IMR-90 (cell line): ENCODE measurements around the gene OPA3. TPM values are rescaled to one million over a fixed set of nuclear protein-coding genes. Genes with fewer than 3 reads are reported as not detected.
A peak's percentile ranks its signal among the peaks of the same experiment; 100 is the strongest.

Experiments used
- ATAC-seq: fragments of 200-7000 bp; cut with Tn5 transposase; 2 replicates; pipeline ENCODE4 v1.9.1; 2020; ENCODE audit warnings: low read depth, mild to moderate bottlenecking, moderate library complexity
- BruUV-seq: library from RNA; stranded (reverse); fragments of 400-500 nt; replicated peaks from 2 replicates; lab custom pipeline; 2021; lab: Mats Ljungman, UMichigan
- CTCF ChIA-PET: fragments of 300-600 bp; formaldehyde crosslinking; extraction: SDS; loops from one replicate; lab custom pipeline; 2021; ENCODE audit warnings: antibody characterized with exemption; lab: Yijun Ruan, JAX
- POLR2A ChIA-PET: fragments of 300-600 bp; sonication (Branson Sonifier 250); formaldehyde crosslinking; loops from one replicate; lab custom pipeline; 2022; ENCODE audit warnings: antibody characterized with exemption; ENCODE audit not compliant: unreplicated experiment; lab: Charles Lee
- DNase-seq: peaks from one replicate; pipeline ENCODE4 v3.0.0; 2013
- H2AFZ ChIP-seq: replicated peaks from 2 replicates; pipeline ENCODE3; 2013; ENCODE audit warnings: low read length, mild to moderate bottlenecking; ENCODE audit not compliant: poor library complexity
- H2AK5ac ChIP-seq: 2 replicates; pipeline ENCODE4 v1.6.1; 2013; ENCODE audit warnings: low read depth, low read length, inconsistent platforms
- H2AK9ac ChIP-seq: replicated peaks from 2 replicates; pipeline ENCODE3; 2013; ENCODE audit warnings: mild to moderate bottlenecking, low read depth, low read length, moderate library complexity; ENCODE audit not compliant: poor library complexity
- H2BK120ac ChIP-seq: 2 replicates; pipeline ENCODE4 v1.6.1; 2013; ENCODE audit warnings: low read depth, low read length, inconsistent platforms
- H2BK15ac ChIP-seq: 3 replicates; pipeline ENCODE4 v1.6.1; 2013; ENCODE audit warnings: low read depth, low read length, inconsistent platforms
- H2BK20ac ChIP-seq: 2 replicates; pipeline ENCODE4 v1.6.1; 2013; ENCODE audit warnings: low read depth, mild to moderate bottlenecking, inconsistent platforms, low read length, moderate library complexity
- H2BK5ac ChIP-seq: 2 replicates; pipeline ENCODE4 v1.6.1; 2013; ENCODE audit warnings: mild to moderate bottlenecking, low read depth, low read length, inconsistent platforms; ENCODE audit not compliant: poor library complexity, severe bottlenecking
- H3K14ac ChIP-seq: replicated peaks from 2 replicates; pipeline ENCODE4 v1.6.1; 2013; ENCODE audit warnings: low read depth, low read length, inconsistent platforms
- H3K18ac ChIP-seq: 2 replicates; pipeline ENCODE4 v1.6.1; 2013; ENCODE audit warnings: low read depth, low read length, control low read depth
- H3K23ac ChIP-seq: 2 replicates; pipeline ENCODE4 v1.6.1; 2013; ENCODE audit warnings: low read depth, low read length, inconsistent platforms
- H3K27ac ChIP-seq: 2 replicates; pipeline ENCODE4 v1.5.1; 2013; ENCODE audit warnings: mild to moderate bottlenecking, control low read depth, low read length; ENCODE audit not compliant: insufficient read depth
- H3K27me3 ChIP-seq: 2 replicates; pipeline ENCODE4 v1.6.1; 2013; ENCODE audit warnings: low read length; ENCODE audit not compliant: control insufficient read depth, insufficient read depth
- H3K36me3 ChIP-seq: 2 replicates; pipeline ENCODE4 v1.6.1; 2013; ENCODE audit warnings: low read length, mixed read lengths; ENCODE audit not compliant: control insufficient read depth, insufficient read depth
- H3K4ac ChIP-seq: 2 replicates; pipeline ENCODE4 v1.6.1; 2013; ENCODE audit warnings: low read depth, low read length, inconsistent platforms
- H3K4me1 ChIP-seq: 2 replicates; pipeline ENCODE4 v1.6.1; 2013; ENCODE audit warnings: low read length, mixed read lengths; ENCODE audit not compliant: control insufficient read depth, insufficient read depth
- H3K4me2 ChIP-seq: 2 replicates; pipeline ENCODE4 v1.6.1; 2013; ENCODE audit warnings: low read depth, mild to moderate bottlenecking, control low read depth, low read length, moderate library complexity
- H3K4me3 ChIP-seq: 2 replicates; pipeline ENCODE4 v1.5.1; 2013; ENCODE audit warnings: low read depth, mild to moderate bottlenecking, control low read depth, low read length, moderate library complexity; ENCODE audit not compliant: insufficient read depth
- H3K56ac ChIP-seq: 2 replicates; pipeline ENCODE4 v1.6.1; 2013; ENCODE audit warnings: low read length, inconsistent platforms; ENCODE audit not compliant: insufficient read depth; ENCODE audit errors: extremely low read depth
- H3K79me1 ChIP-seq, 2 experiments: 2 replicates each; pipeline ENCODE4 v1.6.1; 2013; ENCODE audit warnings: low read length in 2 of 2, inconsistent platforms in 1 of 2, low read depth in 1 of 2
- H3K9ac ChIP-seq: 2 replicates; pipeline ENCODE4 v1.6.1; 2013; ENCODE audit warnings: low read depth, low read length, control low read depth
- H3K9me1 ChIP-seq: 2 replicates; pipeline ENCODE4 v1.6.1; 2013; ENCODE audit warnings: low read length, inconsistent platforms; ENCODE audit not compliant: insufficient read depth
- H3K9me3 ChIP-seq: 2 replicates; pipeline ENCODE4 v1.6.1; 2013; ENCODE audit warnings: low read length; ENCODE audit not compliant: control insufficient read depth, insufficient read depth
- H4K20me1 ChIP-seq: 2 replicates; pipeline ENCODE4 v1.6.1; 2013; ENCODE audit warnings: low read length, inconsistent platforms; ENCODE audit not compliant: insufficient read depth
- H4K5ac ChIP-seq: 2 replicates; pipeline ENCODE4 v1.6.1; 2013; ENCODE audit warnings: mild to moderate bottlenecking, low read depth, low read length, control low read depth
- H4K8ac ChIP-seq, 2 experiments: 2 replicates each; pipeline ENCODE4 v1.6.1; 2013; ENCODE audit warnings: low read depth in 2 of 2, low read length in 2 of 2, control low read depth in 1 of 2, inconsistent platforms in 1 of 2
- H4K91ac ChIP-seq: 2 replicates; pipeline ENCODE4 v1.6.1; 2013; ENCODE audit warnings: low read depth, low read length, inconsistent platforms; ENCODE audit not compliant: insufficient read depth
- FOS ChIP-seq: fragments of 150-350 bp; IDR thresholded peaks from 2 replicates; pipeline ENCODE4 v1.6.1; 2016; ENCODE audit warnings: low read depth, low read length
- RAD21 ChIP-seq: IDR thresholded peaks from 2 replicates; pipeline ENCODE4 v1.6.1; 2012; ENCODE audit warnings: low read length, improper control_type of control experiment
- RFX5 ChIP-seq: IDR thresholded peaks from 2 replicates; pipeline ENCODE4 v1.8.0; 2012; ENCODE audit warnings: low read depth, mild to moderate bottlenecking, low read length, moderate library complexity
- WGBS, 2 experiments: methylation state at CpG; one replicate each; pipeline versions ENCODE4 v1.1.5 to v1.1.7; 2013; ENCODE audit warnings: missing lambda C conversion rate in 2 of 2; ENCODE audit not compliant: insufficient read length in 1 of 2; ENCODE audit errors: extremely low coverage in 2 of 2; 5-methylcytosine and 5-hydroxymethylcytosine counted together
- dilution Hi-C: fragments of 300-500 bp; cut with HindIII; formaldehyde crosslinking; loops from one replicate; pipeline ENCODE4 v1.14.3; 2018; ENCODE audit warnings: low sequenced_read_pairs; ENCODE audit not compliant: unreplicated experiment
- in situ Hi-C: fragments of 300-500 bp; cut with MboI; formaldehyde crosslinking; loops from 3 replicates; pipeline ENCODE4 v1.14.3; 2019; ENCODE audit warnings: low sequenced_read_pairs, inconsistent platforms, mixed read lengths
- intact Hi-C: fragments of 100-400 bp; cut with micrococcal nuclease; formaldehyde crosslinking; loops from 2 replicates; pipeline ENCODE4 v1.10.0; 2022
- polyA plus RNA-seq, 3 experiments: library from polyadenylated mRNA; depleted of rRNA; stranded (reverse); fragments of >200 nt; gene quantifications; 2 replicates each; pipeline ENCODE4 v1.2.3, GENCODE V29; 2012; ENCODE audit warnings: low replicate concordance in 1 of 3
- total RNA-seq: library from RNA; depleted of rRNA; stranded (reverse); fragments of >200 nt; gene quantifications from 2 replicates; pipeline ENCODE4 v1.2.3, GENCODE V29; 2012; rRNA removed
- TF ChIP-seq, protein P1 (sequence below): fragments of 150-350 bp; IDR thresholded peaks from 2 replicates; pipeline ENCODE4 v1.6.1; 2017; ENCODE audit warnings: mild to moderate bottlenecking, antibody characterized with exemption, low read length, low read depth

OPA3 gene
- total and polyA plus RNA-seq, 2 of the 4 experiments (the other 2 are of a cell fraction), result 5.2 to 9.6 TPM

DNA sequence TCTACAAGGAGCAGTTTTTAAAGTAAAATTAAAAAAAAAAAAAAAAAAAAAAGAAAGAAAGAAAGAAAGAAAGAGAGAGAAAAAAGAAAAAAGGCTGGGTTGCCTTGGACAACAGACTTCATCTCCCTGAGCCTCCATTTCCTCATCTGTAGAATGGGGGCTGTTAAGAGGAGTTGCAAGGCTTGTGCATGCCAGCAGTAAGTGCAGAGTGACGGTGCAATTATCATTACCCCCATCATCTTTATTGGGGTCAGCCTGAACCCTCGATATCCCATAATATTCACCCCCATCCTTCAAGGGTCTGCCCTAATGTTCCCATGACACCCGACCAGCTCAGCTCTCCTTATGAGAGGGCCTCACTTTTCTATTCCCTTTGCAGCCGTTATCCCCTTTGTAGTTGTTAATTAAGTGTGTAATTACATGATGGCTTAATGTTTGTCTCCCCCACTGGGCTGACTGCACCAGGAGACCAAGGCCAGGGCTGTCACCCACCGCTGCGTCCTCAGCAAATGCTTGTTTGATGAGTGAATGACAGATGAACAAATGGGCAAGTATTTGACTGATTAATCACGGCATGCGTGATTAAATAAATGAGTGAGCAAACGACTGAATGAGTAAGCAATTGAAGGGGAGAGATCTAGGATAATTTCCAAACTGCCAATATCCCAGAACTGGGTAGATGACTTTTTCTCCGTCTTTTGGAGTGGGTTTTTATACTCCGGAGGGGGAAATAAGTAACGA, 106.7 kb downstream of the OPA3 start:
- H2BK20ac ChIP-seq, result peak overlapping the region; percentile 30; the same call in 1 of the 2 replicates
- BruUV-seq, result no TSS peak

More for the DNA sequence above, 106.7 kb downstream of the OPA3 start:
- no peaks in the 10 kb centered on the region for H3K9me1 ChIP-seq
- H2AFZ ChIP-seq, result peak overlapping the region; percentile 82
- H3K14ac ChIP-seq, result peak overlapping the region; percentile 47
- no peaks in the 10 kb centered on the region; the same call in 1 of the 2 replicates for H4K20me1 ChIP-seq
- H3K27me3 ChIP-seq, result no peaks in the 10 kb centered on the region
- TF ChIP-seq FOS, result peak; percentile 60; the same call in 1 of the 2 replicates
- TF ChIP-seq RFX5, result no peak
- TF ChIP-seq, protein P1, sequence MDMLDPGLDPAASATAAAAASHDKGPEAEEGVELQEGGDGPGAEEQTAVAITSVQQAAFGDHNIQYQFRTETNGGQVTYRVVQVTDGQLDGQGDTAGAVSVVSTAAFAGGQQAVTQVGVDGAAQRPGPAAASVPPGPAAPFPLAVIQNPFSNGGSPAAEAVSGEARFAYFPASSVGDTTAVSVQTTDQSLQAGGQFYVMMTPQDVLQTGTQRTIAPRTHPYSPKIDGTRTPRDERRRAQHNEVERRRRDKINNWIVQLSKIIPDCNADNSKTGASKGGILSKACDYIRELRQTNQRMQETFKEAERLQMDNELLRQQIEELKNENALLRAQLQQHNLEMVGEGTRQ, result no peak
- no peak for TF ChIP-seq RAD21
- peak overlapping the region; percentile 0; the same call in 1 of the 3 replicates for H2BK15ac ChIP-seq
- H3K23ac ChIP-seq, result peak overlapping the region; percentile 47
- H3K9me3 ChIP-seq, result no peaks in the 10 kb centered on the region
- peak overlapping the region; percentile 49; the same call in 1 of the 2 replicates for H3K4me3 ChIP-seq
- peaks cover 6% of the 10 kb centered on the region for H3K4me1 ChIP-seq
- no peak overlapping the region for H3K18ac ChIP-seq
- H4K5ac ChIP-seq, result no peak overlapping the region
- H3K9ac ChIP-seq, result peak overlapping the region; percentile 12; the same call in 1 of the 2 replicates
- H2BK120ac ChIP-seq, result peak overlapping the region; percentile 25
- H3K79me1 ChIP-seq, result peaks cover 0 to 21% of the 10 kb centered on the region in 2 experiments; a peak in 3 of 4 replicates
- 0% methylated on average over 4 of the region's 12 CpGs; no CpG with 5 or more reads in 1 of the 2 experiments for WGBS, 2 experiments
- intact Hi-C loops, result loop anchor here (1.0 kb wide), 3 partner anchors 35 to 51 kb away; no protein-coding TSS in a partner anchor
- peak overlapping the region; percentile 71 for H3K4ac ChIP-seq
- H4K8ac ChIP-seq, result peak overlapping the region; percentile 17 to 37; a peak in 3 of 4 replicates
- ATAC-seq (peak; percentile 3; the same call in 1 of the 2 replicates), DNase-seq (no peak)
- dilution Hi-C loops, result no loop called here
- in situ Hi-C loops, result loop anchor here (5.0 kb wide), 1 partner anchor 36 kb away; no protein-coding TSS in a partner anchor
- H2AK9ac ChIP-seq, result no peak overlapping the region
- peak overlapping the region; percentile 85; the same call in 1 of the 2 replicates for H3K56ac ChIP-seq
- H4K91ac ChIP-seq, result no peak overlapping the region
- POLR2A ChIA-PET, result no interaction called here
- no peaks in the 10 kb centered on the region for H3K36me3 ChIP-seq
- H2AK5ac ChIP-seq, result peak overlapping the region; percentile 30; the same call in 1 of the 2 replicates
- H3K4me2 ChIP-seq, result peak overlapping the region; percentile 77
- H3K27ac ChIP-seq, result no peak overlapping the region; the same call in 1 of the 2 replicates
- CTCF ChIA-PET, result interaction anchor here (0.8 to 2.4 kb wide), 14 partner anchors 8 to 277 kb away, joined by 3 to 87 read pairs (median 4); no protein-coding TSS in a partner anchor
- H2BK5ac ChIP-seq, result peak overlapping the region; percentile 97

Other genes starting within 250 kb of the OPA3 start
- gene KLC3, start 244.1 kb downstream of the OPA3 start, total RNA-seq, result under 0.01 and 0.18 TPM in 2 replicates
- gene KLC3, start 244.1 kb downstream of the OPA3 start, polyA plus RNA-seq (2012; rRNA removed), result 0.09 and 0.14 TPM in 2 replicates
- 26.7 and 30.6 TPM in 2 replicates for gene ERCC2, start 214.2 kb downstream of the OPA3 start, total RNA-seq
- gene ERCC2, start 214.2 kb downstream of the OPA3 start, polyA plus RNA-seq (2012; rRNA removed), result 66.5 and 75.6 TPM in 2 replicates
- gene PPP1R13L, start 179.7 kb downstream of the OPA3 start, total RNA-seq, result 0.56 and 3.0 TPM in 2 replicates
- 11.6 and 13.3 TPM in 2 replicates for gene PPP1R13L, start 179.7 kb downstream of the OPA3 start, polyA plus RNA-seq (2012; rRNA removed)
- 10.3 and 12.5 TPM in 2 replicates for gene POLR1G, start 178.2 kb downstream of the OPA3 start, total RNA-seq
- gene POLR1G, start 178.2 kb downstream of the OPA3 start, polyA plus RNA-seq (2012; rRNA removed), result 8.0 and 8.8 TPM in 2 replicates
- 76.9 and 84.2 TPM in 2 replicates for gene ERCC1, start 160.9 kb downstream of the OPA3 start, total RNA-seq
- 132 and 153 TPM in 2 replicates for gene ERCC1, start 160.9 kb downstream of the OPA3 start, polyA plus RNA-seq (2012; rRNA removed)
- gene FOSB, start 116.8 kb downstream of the OPA3 start, total RNA-seq, result 11.1 and 31.9 TPM in 2 replicates
- 15.6 and 60.1 TPM in 2 replicates for gene FOSB, start 116.8 kb downstream of the OPA3 start, polyA plus RNA-seq (2012; rRNA removed)
- gene RTN2, start 87.8 kb downstream of the OPA3 start, total RNA-seq, result 5.3 and 5.7 TPM in 2 replicates
- 17.4 and 19.4 TPM in 2 replicates for gene RTN2, start 87.8 kb downstream of the OPA3 start, polyA plus RNA-seq (2012; rRNA removed)
- gene PPM1N, start 86.4 kb downstream of the OPA3 start, total RNA-seq, result 0.56 and 0.90 TPM in 2 replicates
- 1.6 TPM in 2 replicates for gene PPM1N, start 86.4 kb downstream of the OPA3 start, polyA plus RNA-seq (2012; rRNA removed)
- gene VASP, start 77.3 kb downstream of the OPA3 start, total RNA-seq, result 61.1 and 66.9 TPM in 2 replicates
- gene VASP, start 77.3 kb downstream of the OPA3 start, polyA plus RNA-seq (2012; rRNA removed), result 88.8 and 126 TPM in 2 replicates
- not detected in 2 replicates for gene GPR4, start 17.4 kb upstream of the OPA3 start, total RNA-seq
- 0.02 and 0.04 TPM in 2 replicates for gene GPR4, start 17.4 kb upstream of the OPA3 start, polyA plus RNA-seq (2012; rRNA removed)
- gene EML2, start 54.6 kb upstream of the OPA3 start, total RNA-seq, result 11.1 and 11.8 TPM in 2 replicates
- 25.3 and 26.0 TPM in 2 replicates for gene EML2, start 54.6 kb upstream of the OPA3 start, polyA plus RNA-seq (2012; rRNA removed)
- gene GIPR, start 83.4 kb upstream of the OPA3 start, total RNA-seq, result 0.18 and 0.28 TPM in 2 replicates
- gene GIPR, start 83.4 kb upstream of the OPA3 start, polyA plus RNA-seq (2012; rRNA removed), result 0.63 and 1.2 TPM in 2 replicates
- gene SNRPD2, start 107.2 kb upstream of the OPA3 start, total RNA-seq, result 877 and 974 TPM in 2 replicates
- 587 and 623 TPM in 2 replicates for gene SNRPD2, start 107.2 kb upstream of the OPA3 start, polyA plus RNA-seq (2012; rRNA removed)
- gene QPCTL, start 107.9 kb upstream of the OPA3 start, total RNA-seq, result 6.6 and 7.8 TPM in 2 replicates
- 11.5 and 12.1 TPM in 2 replicates for gene QPCTL, start 107.9 kb upstream of the OPA3 start, polyA plus RNA-seq (2012; rRNA removed)
- gene FBXO46, start 146.1 kb upstream of the OPA3 start, total RNA-seq, result 2.2 and 3.0 TPM in 2 replicates
- gene FBXO46, start 146.1 kb upstream of the OPA3 start, polyA plus RNA-seq (2012; rRNA removed), result 6.8 and 7.0 TPM in 2 replicates
- not detected in 2 replicates for gene MEIOSIN, start 148.6 kb upstream of the OPA3 start, total RNA-seq
- not detected in 2 replicates for gene MEIOSIN, start 148.6 kb upstream of the OPA3 start, polyA plus RNA-seq (2012; rRNA removed)
- 0.90 and 1.4 TPM in 2 replicates for gene SIX5, start 184.4 kb upstream of the OPA3 start, total RNA-seq
- gene SIX5, start 184.4 kb upstream of the OPA3 start, polyA plus RNA-seq (2012; rRNA removed), result 15.5 TPM in 2 replicates
- 7.9 and 10.0 TPM in 2 replicates for gene DMPK, start 197.7 kb upstream of the OPA3 start, total RNA-seq
- 48.5 and 50.7 TPM in 2 replicates for gene DMPK, start 197.7 kb upstream of the OPA3 start, polyA plus RNA-seq (2012; rRNA removed)
- gene DMWD, start 208.0 kb upstream of the OPA3 start, total RNA-seq, result 9.7 and 10.0 TPM in 2 replicates
- gene DMWD, start 208.0 kb upstream of the OPA3 start, polyA plus RNA-seq (2012; rRNA removed), result 28.5 and 33.1 TPM in 2 replicates
- under 0.01 TPM in 2 replicates for gene RSPH6A, start 230.5 kb upstream of the OPA3 start, total RNA-seq
- gene RSPH6A, start 230.5 kb upstream of the OPA3 start, polyA plus RNA-seq (2012; rRNA removed), result 0.09 TPM in 1 of 2 replicates, not detected in the other